Panc1 (cell line): ENCODE measurements around the gene VWA7. TPM values are rescaled to one million over a fixed set of nuclear protein-coding genes. Genes with fewer than 3 reads are reported as not detected.

ENCODE experiments used
- ATAC-seq: fragments of 200-7000 bp; cut with Tn5 transposase; 2 replicates; pipeline ENCODE4 v1.9.1; 2020; ENCODE audit warnings: mild to moderate bottlenecking, moderate library complexity
- BruUV-seq: library from RNA; stranded (reverse); fragments of 400-500 nt; replicated peaks from 2 replicates; lab custom pipeline; 2021; lab: Mats Ljungman, UMichigan
- CTCF ChIA-PET: fragments of 300-600 bp; sonication (Branson Sonifier 250); formaldehyde crosslinking; loops from one replicate; lab custom pipeline; 2022; ENCODE audit warnings: antibody characterized with exemption; lab: Charles Lee
- POLR2A ChIA-PET: fragments of 300-600 bp; sonication (Branson Sonifier 250); formaldehyde crosslinking; loops from one replicate; lab custom pipeline; 2022; ENCODE audit warnings: antibody characterized with exemption; lab: Charles Lee
- DNase-seq: peaks from one replicate; pipeline ENCODE4 v3.0.0-alpha.2; 2010; ENCODE audit warnings: low read depth, low spot score
- H3K27ac ChIP-seq: 2 replicates; pipeline ENCODE4 v1.5.1; 2011; ENCODE audit warnings: mild to moderate bottlenecking, low read length, inconsistent platforms
- H3K27me3 ChIP-seq: fragments of 200-500 bp; sonication (Bioruptor generic); 2 replicates; pipeline ENCODE4 v1.6.0; 2014; ENCODE audit warnings: low read length, inconsistent platforms; ENCODE audit not compliant: control insufficient read depth, insufficient read depth
- H3K36me3 ChIP-seq: fragments of 200-500 bp; sonication (Bioruptor generic); 2 replicates; pipeline ENCODE4 v1.5.1; 2014; ENCODE audit warnings: inconsistent platforms, mild to moderate bottlenecking, low read length, moderate library complexity; ENCODE audit not compliant: control insufficient read depth, insufficient read depth
- H3K4me1 ChIP-seq: 2 replicates; pipeline ENCODE4 v1.5.1; 2011; ENCODE audit warnings: inconsistent platforms, mild to moderate bottlenecking, low read length, moderate library complexity; ENCODE audit not compliant: control insufficient read depth, insufficient read depth
- H3K4me3 ChIP-seq, 2 experiments: 2 replicates each; pipeline ENCODE4 v1.5.1; 2011 to 2012; ENCODE audit warnings: low read depth in 2 of 2, low read length in 2 of 2, mild to moderate bottlenecking in 2 of 2, inconsistent platforms in 1 of 2, moderate library complexity in 1 of 2
- H3K9me3 ChIP-seq: fragments of 200-500 bp; sonication (Bioruptor generic); 2 replicates; pipeline ENCODE4 v1.5.1; 2014; ENCODE audit warnings: low read depth, mild to moderate bottlenecking, inconsistent platforms, low read length, moderate library complexity; ENCODE audit not compliant: control insufficient read depth, insufficient read depth
- POLR2AphosphoS5 ChIP-seq: IDR thresholded peaks from 2 replicates; pipeline ENCODE4 v1.6.1; 2012; ENCODE audit warnings: mild to moderate bottlenecking, low read depth, low read length, moderate library complexity
- SIN3A ChIP-seq: IDR thresholded peaks from 2 replicates; pipeline ENCODE4 v1.6.1; 2012; ENCODE audit warnings: low read depth, mild to moderate bottlenecking, low read length, moderate library complexity, borderline replicate concordance; ENCODE audit not compliant: insufficient read depth
- TCF7L2 ChIP-seq: IDR thresholded peaks from 2 replicates; pipeline ENCODE4 v1.6.1; 2011; ENCODE audit warnings: mild to moderate bottlenecking, low read depth, low read length, inconsistent platforms
- in situ Hi-C: cut with HindIII; loops from 2 replicates; pipeline ENCODE4 v1.10.0; 2016; ENCODE audit warnings: low sequenced_read_pairs, low pct_unique_long_range_greater_than_20kb
- intact Hi-C: fragments of 100-400 bp; cut with micrococcal nuclease; formaldehyde crosslinking; loops from one replicate; pipeline ENCODE4 v1.10.0; 2022; ENCODE audit not compliant: unreplicated experiment
- total RNA-seq: library from RNA; stranded (reverse); gene quantifications from one replicate; pipeline ENCODE4 v1.2.1, GENCODE V29; 2021; ENCODE audit not compliant: unreplicated experiment
- TF ChIP-seq, protein P1 (sequence below), 2 experiments: IDR thresholded peaks; 2 replicates each; pipeline ENCODE4 v1.6.1; 2011 to 2012; ENCODE audit warnings: low read depth in 2 of 2, control low read depth in 1 of 2, low read length in 1 of 2, mild to moderate bottlenecking in 1 of 2, moderate library complexity in 1 of 2; ENCODE audit not compliant: insufficient read depth in 1 of 2
- TF ChIP-seq, protein P2 (sequence below): fragments of 450-650 bp; IDR thresholded peaks from 2 replicates; pipeline ENCODE4 v1.5.1; 2017; ENCODE audit warnings: mild to moderate bottlenecking

VWA7 gene
- total RNA-seq, 1 experiment from 2014 or later: 4.3 TPM

GRCh38 chr6:31717499-31718222 is 59.5 kb downstream of the VWA7 start:
- POLR2A ChIA-PET: no interaction called here
- H3K4me3 ChIP-seq: no peak overlapping the region
- no peaks in the 10 kb centered on the region for H3K4me1 ChIP-seq
- H3K9me3 ChIP-seq: no peaks in the 10 kb centered on the region
- no peaks in the 10 kb centered on the region for H3K36me3 ChIP-seq
- no peak for TF ChIP-seq POLR2AphosphoS5
- TF ChIP-seq, protein P1, sequence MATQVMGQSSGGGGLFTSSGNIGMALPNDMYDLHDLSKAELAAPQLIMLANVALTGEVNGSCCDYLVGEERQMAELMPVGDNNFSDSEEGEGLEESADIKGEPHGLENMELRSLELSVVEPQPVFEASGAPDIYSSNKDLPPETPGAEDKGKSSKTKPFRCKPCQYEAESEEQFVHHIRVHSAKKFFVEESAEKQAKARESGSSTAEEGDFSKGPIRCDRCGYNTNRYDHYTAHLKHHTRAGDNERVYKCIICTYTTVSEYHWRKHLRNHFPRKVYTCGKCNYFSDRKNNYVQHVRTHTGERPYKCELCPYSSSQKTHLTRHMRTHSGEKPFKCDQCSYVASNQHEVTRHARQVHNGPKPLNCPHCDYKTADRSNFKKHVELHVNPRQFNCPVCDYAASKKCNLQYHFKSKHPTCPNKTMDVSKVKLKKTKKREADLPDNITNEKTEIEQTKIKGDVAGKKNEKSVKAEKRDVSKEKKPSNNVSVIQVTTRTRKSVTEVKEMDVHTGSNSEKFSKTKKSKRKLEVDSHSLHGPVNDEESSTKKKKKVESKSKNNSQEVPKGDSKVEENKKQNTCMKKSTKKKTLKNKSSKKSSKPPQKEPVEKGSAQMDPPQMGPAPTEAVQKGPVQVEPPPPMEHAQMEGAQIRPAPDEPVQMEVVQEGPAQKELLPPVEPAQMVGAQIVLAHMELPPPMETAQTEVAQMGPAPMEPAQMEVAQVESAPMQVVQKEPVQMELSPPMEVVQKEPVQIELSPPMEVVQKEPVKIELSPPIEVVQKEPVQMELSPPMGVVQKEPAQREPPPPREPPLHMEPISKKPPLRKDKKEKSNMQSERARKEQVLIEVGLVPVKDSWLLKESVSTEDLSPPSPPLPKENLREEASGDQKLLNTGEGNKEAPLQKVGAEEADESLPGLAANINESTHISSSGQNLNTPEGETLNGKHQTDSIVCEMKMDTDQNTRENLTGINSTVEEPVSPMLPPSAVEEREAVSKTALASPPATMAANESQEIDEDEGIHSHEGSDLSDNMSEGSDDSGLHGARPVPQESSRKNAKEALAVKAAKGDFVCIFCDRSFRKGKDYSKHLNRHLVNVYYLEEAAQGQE (IDR thresholded peaks at IDR 0.05; ENCODE audit: insufficient read depth in 1 of 2, low read depth in 2 of 2, low read length in 1 of 2): no peak
- TF ChIP-seq TCF7L2: no peak
- TF ChIP-seq, protein P2, sequence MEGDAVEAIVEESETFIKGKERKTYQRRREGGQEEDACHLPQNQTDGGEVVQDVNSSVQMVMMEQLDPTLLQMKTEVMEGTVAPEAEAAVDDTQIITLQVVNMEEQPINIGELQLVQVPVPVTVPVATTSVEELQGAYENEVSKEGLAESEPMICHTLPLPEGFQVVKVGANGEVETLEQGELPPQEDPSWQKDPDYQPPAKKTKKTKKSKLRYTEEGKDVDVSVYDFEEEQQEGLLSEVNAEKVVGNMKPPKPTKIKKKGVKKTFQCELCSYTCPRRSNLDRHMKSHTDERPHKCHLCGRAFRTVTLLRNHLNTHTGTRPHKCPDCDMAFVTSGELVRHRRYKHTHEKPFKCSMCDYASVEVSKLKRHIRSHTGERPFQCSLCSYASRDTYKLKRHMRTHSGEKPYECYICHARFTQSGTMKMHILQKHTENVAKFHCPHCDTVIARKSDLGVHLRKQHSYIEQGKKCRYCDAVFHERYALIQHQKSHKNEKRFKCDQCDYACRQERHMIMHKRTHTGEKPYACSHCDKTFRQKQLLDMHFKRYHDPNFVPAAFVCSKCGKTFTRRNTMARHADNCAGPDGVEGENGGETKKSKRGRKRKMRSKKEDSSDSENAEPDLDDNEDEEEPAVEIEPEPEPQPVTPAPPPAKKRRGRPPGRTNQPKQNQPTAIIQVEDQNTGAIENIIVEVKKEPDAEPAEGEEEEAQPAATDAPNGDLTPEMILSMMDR: no peak
- no peak for TF ChIP-seq SIN3A
- no peak overlapping the region for H3K27ac ChIP-seq
- DNase-seq: no peak
- H3K27me3 ChIP-seq: no peaks in the 10 kb centered on the region
- ATAC-seq: no peak
- in situ Hi-C loops: no loop called here
- CTCF ChIA-PET: no interaction called here
- no TSS peak for BruUV-seq
- intact Hi-C loops: no loop called here

Other genes with a start within 250 kb of the VWA7 start
- gene MCCD1, start 248.4 kb downstream of the VWA7 start, total RNA-seq: not detected
- gene DDX39B, start 235.3 kb downstream of the VWA7 start, total RNA-seq: 401 TPM
- 0.98 TPM for gene ATP6V1G2, start 230.7 kb downstream of the VWA7 start, total RNA-seq
- 27.9 TPM for gene NFKBIL1, start 229.7 kb downstream of the VWA7 start, total RNA-seq
- 0.72 TPM for gene LTA, start 205.0 kb downstream of the VWA7 start, total RNA-seq
- 0.64 TPM for gene TNF, start 201.8 kb downstream of the VWA7 start, total RNA-seq
- 3.7 TPM for gene LTB, start 194.9 kb downstream of the VWA7 start, total RNA-seq
- not detected for gene LST1, start 191.1 kb downstream of the VWA7 start, total RNA-seq
- not detected for gene NCR3, start 184.3 kb downstream of the VWA7 start, total RNA-seq
- gene AIF1, start 162.1 kb downstream of the VWA7 start, total RNA-seq: 0.44 TPM
- gene PRRC2A, start 156.6 kb downstream of the VWA7 start, total RNA-seq: 318 TPM
- gene BAG6, start 124.7 kb downstream of the VWA7 start, total RNA-seq: 491 TPM
- 1.8 TPM for gene APOM, start 121.4 kb downstream of the VWA7 start, total RNA-seq
- gene C6orf47, start 116.5 kb downstream of the VWA7 start, total RNA-seq: 22.4 TPM
- gene GPANK1, start 112.3 kb downstream of the VWA7 start, total RNA-seq: 18.3 TPM
- gene CSNK2B, start 111.2 kb downstream of the VWA7 start, total RNA-seq: 219 TPM
- 21.2 TPM for gene LY6G5B, start 107.4 kb downstream of the VWA7 start, total RNA-seq
- 0.62 TPM for gene LY6G5C, start 96.3 kb downstream of the VWA7 start, total RNA-seq
- gene ABHD16A, start 74.0 kb downstream of the VWA7 start, total RNA-seq: 47.2 TPM
- gene LY6G6F, start 70.5 kb downstream of the VWA7 start, total RNA-seq: not detected
- not detected for gene LY6G6D, start 62.0 kb downstream of the VWA7 start, total RNA-seq
- gene LY6G6C, start 55.6 kb downstream of the VWA7 start, total RNA-seq: 0.23 TPM
- not detected for gene MPIG6B, start 54.0 kb downstream of the VWA7 start, total RNA-seq
- 104 TPM for gene DDAH2, start 48.0 kb downstream of the VWA7 start, total RNA-seq
- 583 TPM for gene CLIC1, start 40.8 kb downstream of the VWA7 start, total RNA-seq
- 38.1 TPM for gene MSH5, start 37.3 kb downstream of the VWA7 start, total RNA-seq
- 6.3 TPM for gene SAPCD1, start 14.7 kb downstream of the VWA7 start, total RNA-seq
- gene VARS1, start 18.4 kb upstream of the VWA7 start, total RNA-seq: 229 TPM
- gene LSM2, start 29.6 kb upstream of the VWA7 start, total RNA-seq: 89.7 TPM
- 2.8 TPM for gene HSPA1L, start 38.0 kb upstream of the VWA7 start, total RNA-seq
- 169 TPM for gene HSPA1A, start 38.2 kb upstream of the VWA7 start, total RNA-seq
- gene HSPA1B, start 50.4 kb upstream of the VWA7 start, total RNA-seq: 147 TPM
- gene NEU1, start 85.5 kb upstream of the VWA7 start, total RNA-seq: 111 TPM
- 2.7 TPM for gene SLC44A4, start 101.7 kb upstream of the VWA7 start, total RNA-seq
- gene EHMT2, start 120.4 kb upstream of the VWA7 start, total RNA-seq: 60.4 TPM
- 9.4 TPM for gene ZBTB12, start 124.8 kb upstream of the VWA7 start, total RNA-seq
- gene C2, start 150.4 kb upstream of the VWA7 start, total RNA-seq: 1.0 TPM
- gene CFB, start 168.8 kb upstream of the VWA7 start, total RNA-seq: 5.6 TPM
- gene NELFE, start 181.6 kb upstream of the VWA7 start, total RNA-seq: 94.9 TPM
- 121 TPM for gene SKIC2, start 181.8 kb upstream of the VWA7 start, total RNA-seq
- gene DXO, start 194.8 kb upstream of the VWA7 start, total RNA-seq: 38.1 TPM
- gene C4A, start 204.7 kb upstream of the VWA7 start, total RNA-seq: 8.1 TPM
- gene C4B, start 237.5 kb upstream of the VWA7 start, total RNA-seq: 8.8 TPM